HepG2 (cell line): ENCODE measurements around the gene SCARF1. TPM values are rescaled to one million over a fixed set of nuclear protein-coding genes. Genes with fewer than 3 reads are reported as not detected.

Experiments used
- AFF4 ChIP-seq: sonication (generic); formaldehyde crosslinking; IDR thresholded peaks from 2 replicates; pipeline ENCODE4 v1.4.0; 2020; ENCODE audit warnings: missing genetic modification reagents
- ATF2 ChIP-seq: sonication (generic); formaldehyde crosslinking; IDR thresholded peaks from 2 replicates; pipeline ENCODE4 v1.4.0; 2020; ENCODE audit warnings: missing genetic modification reagents
- EP300 ChIP-seq, 3 experiments: sonication (generic) in 1 of 3; formaldehyde crosslinking in 1 of 3; IDR thresholded peaks; 2 replicates each; pipeline versions ENCODE4 v1.5.1 to v1.6.1; 2011 to 2020; ENCODE audit warnings: low read depth in 2 of 3, low read length in 2 of 3, borderline replicate concordance in 1 of 3, improper control_type of control experiment in 1 of 3, mild to moderate bottlenecking in 1 of 3, missing genetic modification reagents in 1 of 3, moderate library complexity in 1 of 3
- HOXA3 ChIP-seq: sonication (generic); formaldehyde crosslinking; IDR thresholded peaks from 2 replicates; pipeline ENCODE4 v1.5.0; 2020; ENCODE audit warnings: missing genetic modification reagents
- IKZF5 ChIP-seq: IDR thresholded peaks from 2 replicates; pipeline ENCODE4 v1.6.1; 2018; ENCODE audit warnings: missing genetic modification reagents, mild to moderate bottlenecking, missing compliant biosample characterization
- IRF9 ChIP-seq: sonication (generic); formaldehyde crosslinking; IDR thresholded peaks from 2 replicates; pipeline ENCODE4 v1.8.0; 2022; ENCODE audit warnings: missing genetic modification reagents, mild to moderate bottlenecking, borderline replicate concordance
- MATR3 ChIP-seq: sonication (generic); formaldehyde crosslinking; IDR thresholded peaks from 2 replicates; pipeline ENCODE4 v1.4.0; 2020; ENCODE audit warnings: missing genetic modification reagents
- MAX ChIP-seq: IDR thresholded peaks from 2 replicates; pipeline ENCODE4 v1.6.1; 2012; ENCODE audit warnings: inconsistent platforms
- MIER3 ChIP-seq: IDR thresholded peaks from 2 replicates; pipeline ENCODE4 v1.6.1; 2016; ENCODE audit warnings: missing compliant biosample characterization, borderline replicate concordance
- SMC3 ChIP-seq: IDR thresholded peaks from 2 replicates; pipeline ENCODE4 v1.6.1; 2011; ENCODE audit warnings: low read length, improper control_type of control experiment
- SNAPC2 ChIP-seq: sonication (generic); formaldehyde crosslinking; IDR thresholded peaks from 2 replicates; pipeline ENCODE4 v1.8.1; 2022; ENCODE audit warnings: mild to moderate bottlenecking, missing genetic modification reagents
- SP140L ChIP-seq: sonication (generic); formaldehyde crosslinking; IDR thresholded peaks from 2 replicates; pipeline ENCODE4 v1.4.0; 2020; ENCODE audit warnings: missing genetic modification reagents, borderline replicate concordance
- YY1 ChIP-seq: IDR thresholded peaks from 2 replicates; pipeline ENCODE4 v1.6.1; 2011; ENCODE audit warnings: low read length, low read depth, moderate library complexity, mild to moderate bottlenecking; ENCODE audit not compliant: insufficient read depth, insufficient replicate concordance
- ZBTB7A ChIP-seq: sonication (generic); formaldehyde crosslinking; IDR thresholded peaks from 2 replicates; pipeline ENCODE4 v1.8.0; 2022; ENCODE audit warnings: mild to moderate bottlenecking, missing genetic modification reagents
- ZC3H4 ChIP-seq: sonication (generic); formaldehyde crosslinking; IDR thresholded peaks from 2 replicates; pipeline ENCODE4 v1.4.0; 2020; ENCODE audit warnings: missing genetic modification reagents, borderline replicate concordance
- ZFP1 ChIP-seq: IDR thresholded peaks from 2 replicates; pipeline ENCODE4 v1.6.1; 2016
- ZNF644 ChIP-seq: IDR thresholded peaks from 2 replicates; pipeline ENCODE4 v1.6.1; 2016; ENCODE audit warnings: low read depth
- ZNF770 ChIP-seq: sonication (generic); formaldehyde crosslinking; IDR thresholded peaks from 2 replicates; pipeline ENCODE4 v1.5.0; 2020; ENCODE audit warnings: mild to moderate bottlenecking, missing genetic modification reagents
- ZNF780A ChIP-seq: sonication (generic); formaldehyde crosslinking; IDR thresholded peaks from 2 replicates; pipeline ENCODE4 v1.8.0; 2022; ENCODE audit warnings: mild to moderate bottlenecking, missing genetic modification reagents, moderate library complexity
- polyA plus RNA-seq, 8 experiments: library from polyadenylated mRNA; depleted of rRNA in 3 of 8; stranded (reverse) in 7 of 8; unstranded in 1 of 8; fragments of >200 nt; fragmentation: Illumina TruSeq in 4 of 8; extraction: Trizol in 4 of 8; gene quantifications; 2 replicates each; pipeline versions ENCODE4 v1.2.1 to v1.2.3, GENCODE V29; 2011 to 2016; ENCODE audit warnings: low read depth in 4 of 8, missing spikeins in 1 of 8, mixed read lengths in 1 of 8; ENCODE audit not compliant: insufficient read depth in 1 of 8
- total RNA-seq, 5 experiments: library from RNA; depleted of rRNA; stranded (reverse); fragments of >200 nt; fragmentation: Illumina TruSeq; extraction: Trizol; gene quantifications; 2 replicates each; pipeline ENCODE4 v1.2.3, GENCODE V29; 2016; ENCODE audit warnings: low read depth in 1 of 5

The SCARF1 gene
- total and polyA plus RNA-seq, 2 of the 13 experiments (the other 11 are each of a cell fraction or from before 2014, with no cell fraction given) = 0.24 to 0.71 TPM

GRCh38 chr17:1649844-1650501 lies 4.4 kb upstream of the SCARF1 start, which contains the start of gene RILP (continued):
- TF ChIP-seq AFF4 (CRISPR knock-in tag) (no peak), ZBTB7A (CRISPR knock-in tag) (no peak), ZNF770 (CRISPR knock-in tag) (no peak), SMC3 (no peak), SNAPC2 (CRISPR knock-in tag) (0 out of 2 replicates have a peak, but pooled peaks have one; percentile 36), ATF2 (no peak), SP140L (CRISPR knock-in tag) (no peak), IKZF5 (CRISPR knock-in tag) (peak; percentile 74; the same call in 1 of the 2 replicates), HOXA3 (peak; percentile 55), YY1 (no peak), IRF9 (CRISPR knock-in tag) (no peak), ZC3H4 (CRISPR knock-in tag) (peak; percentile 35; the same call in 1 of the 2 replicates), MIER3 (CRISPR knock-in tag) (peak; percentile 69; the same call in 1 of the 2 replicates), MATR3 (no peak), MAX (peak; percentile 46), EP300 (IDR thresholded peaks at IDR 0.05; ENCODE audit: low read depth in 2 of 2, low read length in 2 of 2) (peak in 1 of 2 experiments; percentile 12; a peak in 1 of 4 replicates), EP300 (CRISPR knock-in tag; IDR thresholded peaks at IDR 0.05; ENCODE audit: borderline replicate concordance) (no peak), ZNF644 (CRISPR knock-in tag) (peak; percentile 72; the same call in 1 of the 2 replicates), ZFP1 (CRISPR knock-in tag) (no peak), ZNF780A (CRISPR knock-in tag) (no peak)
